Adrenal gland (tissue), 12 donors: ENCODE results near the gene MSRB1. TPM values are rescaled to one million over a fixed set of nuclear protein-coding genes. Genes with fewer than 3 reads are reported as not detected.

ENCODE experiments used
- DNase-seq, 7 donors: peaks; one replicate each; pipeline ENCODE4 v3.0.0-alpha.2; 2019 to 2020
- H3K27ac ChIP-seq, 5 donors: fragments of 200-600 bp; sonication (generic) in 4 of 5; 1 replicate in 3 of 5; 2 replicates in 2 of 5; pipeline versions ENCODE4 v1.5.1 to v1.8.0; 2016 to 2020; ENCODE audit warnings: mild to moderate bottlenecking in 1 of 5
- H3K27me3 ChIP-seq: fragments of 200-600 bp; 2 replicates; pipeline ENCODE4 v1.8.0; 2021
- H3K36me3 ChIP-seq, 2 donors: fragments of 200-600 bp; replicated peaks in 1 of 2; 1 replicate in 1 of 2; 2 replicates in 1 of 2; pipeline versions ENCODE4 v1.5.1 to v1.8.0; 2018 to 2022
- H3K4me1 ChIP-seq, 2 donors: fragments of 200-600 bp; replicated peaks in 1 of 2; 1 replicate in 1 of 2; 2 replicates in 1 of 2; pipeline versions ENCODE4 v1.5.1 to v1.8.0; 2018 to 2021
- H3K4me3 ChIP-seq, 4 donors: fragments of 200-600 bp; sonication (generic) in 3 of 4; one replicate each; pipeline ENCODE4 v1.5.1; 2016 to 2018
- H3K9me3 ChIP-seq, 3 donors: fragments of 200-600 bp; sonication (generic) in 1 of 3; replicated peaks in 1 of 3; 1 replicate in 2 of 3; 2 replicates in 1 of 3; pipeline versions ENCODE4 v1.5.1 to v1.8.0; 2016 to 2021
- CTCF ChIP-seq, 6 experiments: fragments of 450-650 bp in 4 of 6; fragments of 200-600 bp in 2 of 6; sonication (generic) in 1 of 6; IDR thresholded peaks; 1 replicate in 5 of 6; 2 replicates in 1 of 6; pipeline versions ENCODE4 v1.5.1 to v1.8.0; 2016 to 2021; ENCODE audit warnings: antibody characterized with exemption in 6 of 6, mild to moderate bottlenecking in 2 of 6, moderate library complexity in 1 of 6
- POLR2A ChIP-seq, 2 donors: fragments of 450-650 bp; IDR thresholded peaks; one replicate each; pipeline ENCODE4 v1.6.1; 2017; ENCODE audit warnings: antibody characterized with exemption in 2 of 2, mild to moderate bottlenecking in 2 of 2, moderate library complexity in 1 of 2
- WGBS, 4 donors: extraction: QIAGEN DNeasy Blood & Tissue Kit in 2 of 4; methylation state at CpG; one replicate each; pipeline versions ENCODE4 v1.1.5 to v1.1.7; 2013 to 2017; 5-methylcytosine and 5-hydroxymethylcytosine counted together
- intact Hi-C, 2 donors: fragments of 100-400 bp; cut with DNase I; formaldehyde crosslinking; loops; one replicate each; pipeline versions ENCODE4 v1.14.1 to v1.15.0; 2022 to 2023
- polyA plus RNA-seq, 3 donors: library from polyadenylated mRNA; stranded (reverse); fragments of 200-250 nt in 2 of 3; fragments of 350-450 nt in 1 of 3; fragmentation: Illumina TruSeq in 1 of 3; extraction: RNeasy Lipid Tissue Mini Kit (QIAGEN cat#74804) in 1 of 3; gene quantifications; one replicate each; pipeline ENCODE4 v1.2.3, GENCODE V29; 2013 to 2014
- total RNA-seq, 9 donors: library from RNA; depleted of rRNA in 4 of 9; stranded (reverse); fragments of >200 nt in 4 of 9; fragments of 120-200 nt in 1 of 9; fragmentation: NEBNext Ultra II Directional in 1 of 9; extraction: Animal tissue kit (Norgen Biotek cat#: 25700) in 1 of 9; gene quantifications; one replicate each; pipeline versions ENCODE4 v1.1.0 to v1.2.4, GENCODE V29; 2013 to 2023
- donor health status: healthy with polysubstance abuse.
- donor health status: Bipolar disorder and iron deficiency.
- donor health status: DM: yes; HTN: yes; CAD: no.
- donor health status: DM: no; HTN: no; CAD: no.
- donor health status: DM: no; HTN: no; CAD: no.
- donor health status: DM: yes; HTN: yes; CAD: no.

Gene MSRB1
- total and polyA plus RNA-seq, 12 donors = 8.1 to 38.9 (median 16.1) TPM

DNA sequence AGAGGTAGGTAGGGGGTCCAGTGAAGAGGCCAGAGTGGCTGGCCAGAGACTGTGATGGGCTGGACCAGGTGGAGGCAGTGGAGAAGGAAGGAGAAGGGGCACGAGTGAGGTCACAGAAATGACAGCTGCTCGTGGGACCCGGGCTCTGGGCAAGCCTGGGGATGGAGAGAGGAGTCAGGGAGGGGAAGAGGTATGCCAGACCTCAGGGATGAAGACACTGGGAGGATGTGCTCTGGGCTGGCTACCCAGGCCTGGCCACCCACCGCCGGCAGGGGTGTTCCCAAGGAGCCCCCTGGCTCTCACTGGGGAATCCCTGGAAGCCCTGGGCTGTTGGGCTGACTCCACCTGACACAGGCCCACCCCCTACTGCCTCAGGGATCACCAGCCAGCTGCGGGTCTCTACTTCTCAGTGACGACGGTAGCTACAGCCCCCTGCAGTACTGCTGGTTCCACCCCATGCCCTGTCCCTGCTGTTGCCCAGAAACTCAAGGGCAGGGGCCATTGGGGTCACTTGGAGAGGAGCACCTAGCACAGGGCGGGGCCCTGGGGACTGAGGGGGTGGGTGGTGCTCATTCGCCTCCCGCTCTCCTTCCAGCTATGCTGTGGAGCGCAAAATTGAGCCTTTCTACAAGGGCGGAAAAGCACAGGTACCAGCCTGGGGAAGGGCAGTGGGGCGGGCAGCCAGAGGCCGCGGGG lies 30.6 kb upstream of the MSRB1 start:
- no peak for DNase-seq
- H3K36me3 ChIP-seq = peaks cover 0 to 46% of the 10 kb centered on the region in 2 donors
- H3K27me3 ChIP-seq = no peaks in the 10 kb centered on the region
- no peaks in the 10 kb centered on the region for H3K9me3 ChIP-seq
- WGBS, 4 donors = 84 to 94% (median 89%) methylated on average over 12 to 16 of the region's 16 CpGs
- peaks cover 7 to 21% of the 10 kb centered on the region in 2 donors for H3K4me1 ChIP-seq
- no peak overlapping the region for H3K27ac ChIP-seq
- TF ChIP-seq CTCF (IDR thresholded peaks at IDR 0.05) (no peak), POLR2A (IDR thresholded peaks at IDR 0.05) (no peak)
- intact Hi-C loops = no loop called here
- no peak overlapping the region for H3K4me3 ChIP-seq

DNA sequence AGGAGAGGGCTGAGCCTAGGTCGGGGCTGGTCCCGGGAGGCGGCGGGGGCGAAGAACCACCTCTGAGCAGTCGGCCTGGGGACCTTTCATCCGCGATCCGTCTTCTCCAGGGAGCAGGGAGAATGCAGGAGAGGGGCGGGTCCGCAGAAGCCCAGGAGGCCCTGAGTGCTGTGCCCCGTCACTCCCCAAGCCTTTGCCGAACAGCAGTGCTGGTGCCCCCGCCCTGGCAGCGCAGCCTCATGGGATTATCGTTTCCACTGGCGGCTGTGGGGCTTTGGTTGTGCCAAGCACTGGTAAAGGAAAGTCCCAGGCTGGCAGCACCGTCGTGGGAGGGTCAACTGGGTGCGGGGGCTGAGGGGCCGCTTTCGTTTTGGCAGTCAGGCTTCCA lies 29.5 kb upstream of the MSRB1 start:
- peak in 1 of 7 donors; percentile 27 for DNase-seq
- Histone ChIP-seq H3K27me3 (no peaks in the 10 kb centered on the region), H3K36me3 (peaks cover 0 to 35% of the 10 kb centered on the region in 2 donors), H3K9me3 (no peaks in the 10 kb centered on the region), H3K27ac (peak overlapping the region in 1 of 5 donors; percentile 79), H3K4me3 (peak overlapping the region; percentile 74 to 100 (median 93)), H3K4me1 (peaks cover 7 to 21% of the 10 kb centered on the region in 2 donors)
- TF ChIP-seq CTCF (IDR thresholded peaks at IDR 0.05) = no peak
- no peak for TF ChIP-seq POLR2A (IDR thresholded peaks at IDR 0.05)
- 2 to 17% (median 3%) methylated on average over 5 to 22 of the region's 22 CpGs for whole genome bisulfite sequencing, 4 donors
- intact Hi-C loops = no loop called here

- Histone ChIP-seq H3K27ac (peak within 1 kb of the TSS; percentile 16 to 96 (median 79)), H3K4me1 (peaks cover 7 to 21% of the 10 kb centered on the region in 2 donors), H3K4me3 (peak within 1 kb of the TSS; percentile 74 to 100 (median 93)), H3K9me3 (no peaks in the 10 kb centered on the region), H3K27me3 (no peaks in the 10 kb centered on the region), H3K36me3 (peaks cover 0 to 30% of the 10 kb centered on the region in 2 donors)
- WGBS, 4 donors = 0% methylated on average over 1 to 78 of the region's 78 CpGs
- DNase-seq = peak; percentile 92 to 96 (median 94)
- TF ChIP-seq CTCF (IDR thresholded peaks at IDR 0.05) (no peak), POLR2A (IDR thresholded peaks at IDR 0.05) (peak; percentile 84 to 89)
- intact Hi-C loops = no loop called here
These were observed 28.9 kb upstream of the MSRB1 start, which contains the start of gene TBL3 for GRCh38 chr16:1971796-1972489. TSS of gene TBL3 (plus strand) at chr16:1972053. CDS start at chr16:1972165, 112 bp downstream.

DNA sequence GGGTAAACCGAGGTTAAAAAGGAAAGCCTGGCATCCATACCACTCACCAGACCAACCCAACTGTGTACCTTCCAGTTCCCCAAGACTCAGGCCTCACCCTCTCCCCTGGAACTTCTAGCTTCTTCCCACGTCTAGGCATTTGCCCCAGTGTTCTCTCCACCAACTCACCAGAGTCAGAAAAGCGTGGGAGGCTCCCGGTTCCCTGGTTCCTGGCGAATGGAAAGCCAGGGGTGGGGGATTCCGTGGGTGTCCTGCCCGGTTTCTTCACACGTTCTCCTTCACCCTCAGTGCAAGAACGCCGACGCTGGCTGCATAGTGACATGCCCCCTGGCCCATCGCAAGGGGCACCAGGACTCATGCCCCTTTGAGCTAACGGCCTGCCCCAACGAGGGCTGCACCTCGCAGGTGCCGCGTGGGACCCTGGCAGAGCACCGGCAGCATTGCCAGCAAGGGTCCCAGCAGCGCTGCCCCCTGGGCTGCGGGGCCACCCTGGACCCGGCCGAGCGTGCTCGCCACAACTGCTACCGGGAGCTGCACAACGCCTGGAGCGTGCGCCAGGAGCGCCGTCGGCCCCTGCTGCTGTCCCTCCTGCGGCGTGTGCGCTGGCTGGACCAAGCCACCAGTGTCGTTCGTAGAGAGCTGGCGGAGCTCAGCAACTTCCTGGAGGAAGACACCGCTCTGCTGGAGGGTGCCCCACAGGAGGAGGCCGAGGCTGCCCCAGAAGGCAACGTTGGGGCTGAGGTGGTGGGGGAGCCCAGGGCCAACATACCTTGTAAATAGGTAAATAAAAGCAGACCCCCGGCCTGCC lies 25.4 kb upstream of the MSRB1 start:
- intact Hi-C loops = no loop called here
- no peak for TF ChIP-seq POLR2A (IDR thresholded peaks at IDR 0.05)
- TF ChIP-seq CTCF (IDR thresholded peaks at IDR 0.05) = no peak
- no peaks in the 10 kb centered on the region for H3K27me3 ChIP-seq
- DNase-seq = no peak
- H3K27ac ChIP-seq = no peak overlapping the region
- H3K4me3 ChIP-seq = no peak overlapping the region
- WGBS, 4 donors = 78 to 89% (median 87%) methylated on average over 10 to 41 of the region's 41 CpGs
- no peaks in the 10 kb centered on the region for H3K9me3 ChIP-seq
- peaks cover 0 to under 1% of the 10 kb centered on the region in 2 donors for H3K36me3 ChIP-seq
- peaks cover 15 to 34% of the 10 kb centered on the region in 2 donors for H3K4me1 ChIP-seq
